Activated T-cell treated with anti-CD3 and anti-CD28 coated beads for 48 hours (primary cell): Measurements from ENCODE around the gene CYP19A1.

Experiments
- DNase-seq: peaks from one replicate; pipeline ENCODE4 v3.0.0-alpha.2; 2020; ENCODE audit warnings: low read depth

Gene CYP19A1

DNA sequence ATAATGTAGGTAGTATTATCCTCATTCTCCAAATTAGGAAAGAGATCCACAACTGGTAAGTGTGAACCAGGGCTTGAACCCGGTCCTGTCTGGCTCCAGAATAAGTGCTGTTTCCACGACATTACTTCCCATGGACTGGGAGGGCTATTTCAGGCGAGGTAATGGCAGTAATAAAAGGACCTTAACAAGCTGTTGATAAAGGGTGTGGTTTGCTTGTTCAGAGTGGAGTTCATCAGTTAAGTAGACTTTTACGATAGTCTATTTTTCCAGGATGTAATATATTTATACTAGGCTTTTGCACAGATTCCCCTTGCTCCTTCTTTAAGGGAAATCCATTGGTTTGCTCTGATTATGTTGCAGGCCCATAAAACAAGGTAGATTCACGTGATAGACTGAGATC is 155.3 kb downstream of the CYP19A1 start:
- DNase-seq = no peak

DNA sequence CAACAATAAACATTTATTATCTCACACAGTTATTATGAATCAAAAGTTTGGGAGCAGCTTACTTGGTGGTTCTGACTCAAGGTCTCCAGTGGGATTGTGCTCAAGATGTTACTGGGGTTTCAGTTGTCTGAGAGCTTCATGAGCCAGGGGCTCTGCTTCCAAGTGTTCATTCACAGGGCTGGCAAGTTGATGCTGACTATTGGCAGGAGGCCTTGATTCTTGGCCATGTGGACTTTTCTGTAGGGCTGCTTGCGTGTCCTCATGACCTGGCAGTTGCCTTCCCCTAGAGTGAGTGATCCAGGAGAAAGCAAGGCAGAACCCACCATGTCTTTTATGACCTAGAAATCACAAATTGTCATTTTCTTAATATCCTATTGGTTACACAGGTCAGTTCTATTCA is 156.5 kb downstream of the CYP19A1 start:
- DNase-seq = no peak

DNA sequence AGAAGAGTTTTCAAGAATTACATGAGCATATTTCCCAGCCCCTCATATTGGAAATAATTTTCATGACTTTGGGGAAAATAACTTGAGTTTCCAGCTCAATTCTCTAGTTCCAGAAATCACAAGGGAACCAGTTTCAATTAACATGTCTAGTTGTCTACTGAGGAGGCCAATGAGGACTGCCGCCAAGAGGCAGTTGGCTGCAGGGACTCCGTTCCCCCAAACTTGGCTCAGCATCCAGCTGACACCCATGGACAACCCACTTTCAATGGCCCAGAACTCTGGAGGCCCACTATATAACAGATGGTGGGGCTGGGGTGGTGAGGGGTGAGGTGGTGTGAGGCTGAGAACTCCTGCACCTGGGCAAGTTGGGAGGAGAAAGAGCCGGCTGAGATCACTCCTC is 157.2 kb downstream of the CYP19A1 start:
- DNase-seq = no peak

DNA sequence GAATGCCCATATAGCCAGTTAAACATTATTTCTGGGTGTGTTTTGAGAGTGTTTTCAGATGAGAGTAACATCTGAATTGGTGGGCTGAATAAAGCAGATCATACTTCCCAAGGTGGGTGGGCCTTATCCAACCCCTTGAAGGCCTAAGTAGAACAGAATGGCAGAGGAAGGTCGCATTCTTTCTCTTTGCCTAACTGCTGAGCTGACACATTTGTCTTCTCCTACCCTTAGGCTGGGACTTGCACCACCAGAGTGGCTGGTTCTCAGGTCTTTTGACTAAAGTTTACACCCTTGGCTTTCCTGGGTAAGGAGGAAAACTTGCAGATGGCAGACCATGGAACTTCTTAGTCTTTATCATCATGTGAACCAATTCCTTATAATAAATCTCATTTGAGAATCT is 157.9 kb downstream of the CYP19A1 start:
- DNase-seq = no peak

DNA sequence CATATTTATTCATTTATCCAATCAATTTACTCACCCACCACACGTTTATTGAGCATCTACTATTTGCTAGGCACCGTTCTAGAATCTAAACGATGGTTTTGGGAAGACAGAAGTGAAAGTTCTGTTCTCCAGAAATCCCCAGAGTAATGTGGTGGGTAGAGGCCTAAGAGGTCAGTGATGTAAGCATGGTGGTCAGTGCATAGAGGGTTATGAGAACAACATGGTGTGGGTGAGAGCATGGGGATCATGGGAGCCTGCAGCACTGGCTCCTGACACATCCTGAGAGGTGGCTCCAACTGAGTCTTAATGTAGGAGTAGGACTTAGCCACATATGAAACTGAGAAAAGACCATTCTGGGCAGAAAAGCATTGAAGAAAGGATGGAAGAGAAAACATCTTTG is 158.4 kb downstream of the CYP19A1 start:
- DNase-seq = no peak

DNA sequence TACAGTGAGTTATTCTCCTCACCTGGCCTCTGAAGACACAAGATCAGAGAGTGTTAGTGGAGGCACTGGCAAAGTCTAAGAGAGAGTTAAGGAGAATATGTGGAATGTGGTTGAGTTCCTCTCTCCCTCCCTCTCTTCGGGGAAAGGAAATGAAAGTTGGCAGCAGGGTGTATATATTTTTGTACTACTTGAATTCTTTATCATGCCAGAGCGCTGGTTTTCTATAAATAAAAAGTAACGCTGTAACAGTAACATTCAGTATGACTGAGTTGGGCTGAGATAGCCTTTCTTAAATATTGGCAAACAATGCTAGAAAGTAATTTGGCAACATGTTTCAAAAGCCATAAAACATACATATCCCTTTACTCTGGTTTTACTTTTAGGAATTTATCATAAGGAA is 166.2 kb downstream of the CYP19A1 start:
- no peak for DNase-seq

DNA sequence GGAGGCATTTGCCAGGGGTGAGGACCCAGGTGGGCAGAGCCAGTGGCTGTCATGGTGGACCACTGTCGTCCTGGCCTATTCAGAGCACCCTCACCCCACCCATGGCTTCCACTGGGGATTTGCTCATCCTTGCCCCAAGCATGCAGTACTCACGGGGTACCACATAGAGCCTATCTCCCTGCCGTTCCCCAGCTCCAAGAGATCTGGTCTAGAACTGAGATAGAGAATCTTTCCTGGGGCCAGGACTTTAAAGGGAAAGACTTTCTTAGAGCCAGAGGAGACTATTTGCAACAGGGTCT is 166.8 kb downstream of the CYP19A1 start:
- DNase-seq = no peak

DNA sequence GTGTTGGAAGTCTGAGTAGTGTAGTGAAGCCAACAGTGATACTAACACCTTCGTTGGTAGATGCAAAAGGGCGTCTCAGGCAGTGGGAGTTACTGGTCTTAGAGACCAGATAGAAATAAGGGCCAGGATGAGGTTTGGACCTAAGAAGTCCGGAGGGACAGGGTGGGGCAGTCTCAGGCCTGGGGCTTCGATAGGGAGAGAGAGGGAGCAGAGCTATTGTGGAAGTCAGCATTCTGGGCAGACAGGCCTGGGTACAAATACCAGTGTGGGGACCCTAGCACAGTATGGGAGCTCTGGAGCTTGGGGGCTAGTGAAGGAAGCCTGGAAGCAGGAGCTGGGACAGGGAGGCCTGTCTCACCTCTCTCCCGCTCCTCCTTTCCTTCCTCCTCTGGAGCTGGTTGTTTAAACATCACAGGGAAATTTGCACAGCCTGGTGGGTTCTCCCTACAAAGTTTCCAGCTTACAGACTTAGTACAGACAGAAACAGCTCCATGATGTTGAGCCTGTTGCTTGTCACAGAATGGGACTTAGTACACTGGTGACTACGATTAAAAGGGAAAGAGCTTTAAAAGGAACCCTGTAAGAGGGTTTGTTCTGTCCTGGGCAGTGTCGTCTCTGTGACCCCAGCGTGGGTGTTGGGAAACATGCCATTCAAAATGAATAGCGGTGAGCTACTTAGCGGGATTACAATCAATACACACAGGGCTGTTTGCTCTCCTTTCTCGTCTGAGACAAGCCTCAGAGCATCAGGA is 167.3 kb downstream of the CYP19A1 start:
- DNase-seq = no peak

DNA sequence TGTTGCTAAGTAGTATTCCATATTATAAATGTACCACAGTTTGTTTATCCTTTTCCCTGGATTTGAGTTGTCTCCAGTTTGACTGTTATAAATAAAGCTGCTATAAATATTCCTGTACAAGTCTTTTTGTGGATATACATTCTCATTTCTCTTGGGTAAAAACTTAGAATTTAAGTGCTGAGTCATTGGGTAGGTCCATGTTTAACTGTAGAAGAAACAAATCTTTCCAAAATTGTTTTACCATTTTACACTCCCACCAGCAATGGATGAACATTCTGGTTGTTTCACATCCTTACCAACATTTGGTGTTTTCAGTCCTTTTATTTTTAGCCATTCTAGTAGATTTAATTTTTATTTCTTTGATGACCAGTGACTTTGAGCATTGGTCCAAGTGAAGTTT is 169.7 kb downstream of the CYP19A1 start:
- DNase-seq = no peak

DNA sequence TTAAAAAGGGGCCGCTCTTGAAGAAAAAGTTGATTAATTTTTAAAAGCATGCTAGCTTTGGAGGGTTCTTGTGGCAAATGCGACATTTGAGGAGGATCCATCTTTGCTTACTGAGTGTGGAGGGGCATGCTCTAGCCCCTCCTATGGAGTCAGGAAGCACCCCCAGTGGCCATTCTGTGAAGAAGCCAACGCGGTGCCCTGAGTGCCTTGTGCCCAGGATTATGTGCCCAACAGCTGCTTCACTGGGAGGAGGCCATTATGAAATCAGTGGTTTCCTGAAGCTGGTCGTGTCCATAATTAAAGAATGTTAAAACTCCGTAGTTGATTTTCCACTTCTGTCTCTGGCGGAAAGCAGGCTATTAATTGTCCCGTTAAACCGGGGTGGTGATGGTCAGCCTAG is 174.6 kb downstream of the CYP19A1 start:
- no peak for DNase-seq

DNA sequence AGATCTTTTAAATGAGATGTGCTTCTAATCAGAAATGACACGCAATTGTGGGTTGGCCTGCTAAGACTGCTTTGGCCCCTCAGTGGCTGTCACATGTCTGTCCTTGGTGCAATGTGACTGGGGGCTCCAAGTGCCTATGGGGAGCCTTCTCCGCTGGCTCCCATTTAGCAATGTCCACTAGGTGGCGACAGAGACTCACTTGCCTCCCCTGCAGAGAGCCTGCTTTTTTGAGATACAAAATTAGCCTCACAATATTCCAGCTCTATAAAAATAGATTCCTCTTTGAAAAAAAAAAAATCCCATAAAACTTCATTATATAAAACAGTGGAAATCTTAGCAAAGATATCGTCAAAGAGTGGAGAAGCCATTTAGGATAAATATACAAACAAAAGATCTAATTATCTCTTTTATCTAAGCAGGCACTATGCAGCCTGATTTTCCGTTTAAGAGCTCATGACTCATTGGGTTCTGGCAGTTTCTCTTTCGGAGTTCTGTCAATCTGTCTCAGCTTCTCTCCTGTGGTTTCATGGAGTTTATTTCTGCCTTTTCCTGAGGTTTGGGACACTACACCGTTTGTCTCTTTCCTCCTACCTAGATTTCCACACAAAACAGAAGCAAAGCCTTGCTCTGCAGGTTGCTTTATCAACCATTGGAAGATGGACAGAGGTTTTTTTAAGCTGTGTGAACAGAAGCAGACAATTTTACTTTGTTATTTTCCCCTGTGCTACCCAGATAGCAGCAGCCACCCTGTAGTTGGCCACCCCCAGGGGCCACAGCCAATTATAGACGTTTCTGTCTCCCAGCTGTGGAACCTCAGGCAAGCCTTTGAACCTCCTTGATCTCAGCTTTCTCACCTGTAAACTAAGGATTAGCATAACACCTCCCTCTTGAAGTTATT is 175.3 kb downstream of the CYP19A1 start:
- DNase-seq = peak; percentile 42

DNA sequence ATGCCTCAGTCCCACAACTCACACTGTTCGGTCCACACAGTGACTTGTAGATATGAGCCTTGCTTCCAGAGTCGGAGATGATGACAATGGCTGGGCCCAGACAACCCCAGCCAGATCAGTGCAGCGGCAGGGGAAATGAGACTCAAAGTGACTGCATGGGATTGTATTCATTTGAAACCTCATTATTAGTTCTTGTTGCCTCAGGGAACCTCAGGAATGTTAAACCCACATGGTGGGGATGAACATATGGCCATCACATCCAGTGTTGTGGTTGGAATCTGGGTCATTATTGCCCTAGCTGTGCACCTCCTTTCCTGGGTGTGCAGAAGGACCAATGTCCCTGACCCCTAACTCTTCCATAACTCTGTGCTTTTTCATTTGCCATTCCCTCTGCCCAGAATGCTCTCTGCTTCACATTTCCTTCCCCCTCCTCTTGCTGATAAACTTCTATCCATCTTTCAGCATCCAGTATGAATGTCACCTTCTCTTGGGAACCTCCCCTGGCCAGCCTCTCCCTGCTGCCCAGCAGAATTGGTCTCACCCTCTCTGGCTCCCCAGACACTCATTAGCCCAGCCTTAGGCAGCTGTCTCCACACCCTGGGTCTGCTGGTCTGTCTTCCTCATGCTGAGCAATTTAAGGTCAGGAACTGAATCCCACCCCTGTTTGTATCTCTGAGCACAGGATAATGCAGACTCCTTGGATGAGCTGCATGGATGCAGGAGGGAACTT is 176.7 kb downstream of the CYP19A1 start:
- DNase-seq = no peak

DNA sequence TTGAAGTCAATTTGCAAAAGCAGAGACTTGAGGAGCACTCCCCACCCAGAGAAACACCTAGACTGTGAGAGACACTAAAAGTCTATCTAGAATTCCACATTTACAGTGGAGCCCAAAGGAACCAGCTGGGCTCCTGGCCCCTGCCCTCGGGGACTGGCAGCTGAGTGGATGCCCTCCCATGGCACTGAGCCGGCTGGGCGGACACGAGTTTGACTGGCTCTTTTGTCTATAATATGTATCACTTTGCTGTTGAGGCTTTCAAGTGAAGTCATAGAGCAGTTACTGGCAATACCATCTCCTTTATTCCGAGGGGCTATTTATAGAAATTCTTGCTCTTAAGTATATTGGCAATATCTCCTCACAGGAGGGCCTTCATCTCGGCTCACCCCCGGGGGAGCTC is 177.9 kb downstream of the CYP19A1 start:
- no peak for DNase-seq
